ENCODE results near the gene GCG. TPM values are rescaled to one million over a fixed set of nuclear protein-coding genes. Genes with fewer than 3 reads are reported as not detected.

GCG gene
- total RNA-seq, 1 experiment from 2014 or later = not detected

DNA sequence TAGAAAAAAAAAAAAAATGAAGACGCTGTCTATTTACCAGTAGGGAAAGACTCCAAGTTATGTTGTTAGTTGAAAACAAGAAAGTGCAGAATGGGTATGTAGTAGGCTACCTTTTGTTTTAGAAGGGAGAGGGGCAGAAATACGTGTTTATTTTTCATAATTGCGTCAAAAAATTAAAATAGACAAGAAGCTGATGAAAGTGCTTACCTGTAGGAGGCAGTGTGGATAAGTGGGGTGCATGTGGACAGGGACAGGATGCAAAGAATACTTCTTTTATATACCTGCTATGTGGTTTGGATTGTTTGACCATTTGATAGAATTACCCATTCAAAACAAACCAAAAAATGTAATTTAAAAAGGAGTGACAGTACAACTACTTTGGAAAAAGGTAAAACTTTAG is 3.0 kb upstream of the GCG start:
- no peak overlapping the region for H3K27ac Mint-ChIP-seq (ENCODE audit: low read depth, unreplicated experiment)
- DNase-seq (ENCODE audit: unreplicated experiment) = no peak
- no peaks in the 10 kb centered on the region for H3K36me3 Mint-ChIP-seq (ENCODE audit: insufficient read depth, unreplicated experiment)
- no peak for TF ChIP-seq CTCF (IDR thresholded peaks at IDR 0.05; ENCODE audit: unreplicated experiment)
- CTCF ChIA-PET = interaction anchor here (0.6 to 14.4 kb wide), 16 partner anchors 9 to 514 kb away, joined by 3 to 253 read pairs (median 4); no protein-coding TSS in a partner anchor
- POLR2A ChIA-PET = interaction anchor here (0.7 to 0.8 kb wide), 2 partner anchors 144 to 179 kb away, joined by 3 read pairs; no protein-coding TSS in a partner anchor
- H3K4me1 Mint-ChIP-seq (ENCODE audit: insufficient read depth, unreplicated experiment) = peaks cover 7% of the 10 kb centered on the region
- no peak overlapping the region for H3K4me3 Mint-ChIP-seq (ENCODE audit: unreplicated experiment)
- BruUV-seq (replicated peaks) = no TSS peak
- H3K9me3 Mint-ChIP-seq (ENCODE audit: unreplicated experiment) = no peaks in the 10 kb centered on the region
- intact Hi-C loops (cut with micrococcal nuclease) = no loop called here
- H3K27me3 Mint-ChIP-seq (ENCODE audit: insufficient read depth, unreplicated experiment) = peaks cover 22% of the 10 kb centered on the region

GRCh38 chr2:162153608-162154224 is 1.7 kb upstream of the GCG start:
- no peak overlapping the region for H3K27ac Mint-ChIP-seq (ENCODE audit: low read depth, unreplicated experiment)
- no peaks in the 10 kb centered on the region for H3K36me3 Mint-ChIP-seq (ENCODE audit: insufficient read depth, unreplicated experiment)
- peaks cover 7% of the 10 kb centered on the region for H3K4me1 Mint-ChIP-seq (ENCODE audit: insufficient read depth, unreplicated experiment)
- H3K4me3 Mint-ChIP-seq (ENCODE audit: unreplicated experiment) = no peak overlapping the region
- BruUV-seq (replicated peaks) = no TSS peak
- intact Hi-C loops (cut with micrococcal nuclease) = loop anchor here (1.0 kb wide), 2 partner anchors 68 to 148 kb away; no protein-coding TSS in a partner anchor
- H3K9me3 Mint-ChIP-seq (ENCODE audit: unreplicated experiment) = no peaks in the 10 kb centered on the region
- H3K27me3 Mint-ChIP-seq (ENCODE audit: insufficient read depth, unreplicated experiment) = peaks cover 34% of the 10 kb centered on the region
- ChIA-PET POLR2A (interaction anchor here (1.2 to 1.5 kb wide), 2 partner anchors 36 to 144 kb away, joined by 3 to 4 read pairs; no protein-coding TSS in a partner anchor), CTCF (interaction anchor here (0.6 to 14.4 kb wide), 38 partner anchors 8 to 690 kb away, joined by 3 to 253 read pairs (median 3); partner anchors contain the start of gene IFIH1)
- DNase-seq (ENCODE audit: unreplicated experiment) = peak; percentile 87
- TF ChIP-seq CTCF (IDR thresholded peaks at IDR 0.05; ENCODE audit: unreplicated experiment) = peak; percentile 55

DNA sequence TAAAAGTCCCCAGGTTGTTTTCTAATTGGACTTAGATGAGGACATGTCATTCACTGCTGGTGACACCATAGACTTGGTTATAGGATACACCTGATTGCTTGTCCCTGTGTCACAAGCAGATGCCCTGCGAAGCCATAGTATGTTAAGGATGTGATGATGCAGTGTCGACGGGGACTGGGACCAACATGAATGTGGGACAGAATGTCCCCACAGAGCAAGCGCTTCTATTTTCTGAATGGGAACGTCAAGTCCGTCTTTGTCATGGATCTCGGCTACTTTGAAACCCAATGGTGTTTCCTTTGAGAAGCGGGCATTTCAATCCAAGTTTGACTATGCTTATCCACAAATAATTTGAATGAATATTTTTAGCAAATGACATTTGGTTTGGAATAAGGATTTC is 2.1 kb downstream of the GCG start:
- H3K36me3 Mint-ChIP-seq (ENCODE audit: insufficient read depth, unreplicated experiment) = no peaks in the 10 kb centered on the region
- peaks cover 15% of the 10 kb centered on the region for H3K4me1 Mint-ChIP-seq (ENCODE audit: insufficient read depth, unreplicated experiment)
- TF ChIP-seq CTCF (IDR thresholded peaks at IDR 0.05; ENCODE audit: unreplicated experiment) = no peak
- H3K27me3 Mint-ChIP-seq (ENCODE audit: insufficient read depth, unreplicated experiment) = peaks cover 63% of the 10 kb centered on the region
- H3K4me3 Mint-ChIP-seq (ENCODE audit: unreplicated experiment) = no peak overlapping the region
- ChIA-PET CTCF (interaction anchor here (1.1 to 14.4 kb wide), 2 partner anchors 8 to 150 kb away, joined by 3 to 253 read pairs; no protein-coding TSS in a partner anchor), POLR2A (no interaction called here)
- no peaks in the 10 kb centered on the region for H3K9me3 Mint-ChIP-seq (ENCODE audit: unreplicated experiment)
- DNase-seq (ENCODE audit: unreplicated experiment) = no peak
- H3K27ac Mint-ChIP-seq (ENCODE audit: low read depth, unreplicated experiment) = no peak overlapping the region
- intact Hi-C loops (cut with micrococcal nuclease) = no loop called here
- BruUV-seq (replicated peaks) = no TSS peak

- no peaks in the 10 kb centered on the region for H3K36me3 Mint-ChIP-seq (ENCODE audit: insufficient read depth, unreplicated experiment)
- H3K27me3 Mint-ChIP-seq (ENCODE audit: insufficient read depth, unreplicated experiment) = peaks cover 63% of the 10 kb centered on the region
- no TSS peak for BruUV-seq (replicated peaks)
Measured at GRCh38 chr2:162149466-162149865, 2.6 kb downstream of the GCG start.

More at GRCh38 chr2:162149466-162149865, 2.6 kb downstream of the GCG start:
- Mint-ChIP-seq H3K9me3 (ENCODE audit: unreplicated experiment) (no peaks in the 10 kb centered on the region), H3K4me1 (ENCODE audit: insufficient read depth, unreplicated experiment) (peaks cover 15% of the 10 kb centered on the region), H3K4me3 (ENCODE audit: unreplicated experiment) (no peak overlapping the region), H3K27ac (ENCODE audit: low read depth, unreplicated experiment) (no peak overlapping the region)
- intact Hi-C loops (cut with micrococcal nuclease) = no loop called here
- ChIA-PET CTCF (interaction anchor here (1.1 to 14.4 kb wide), 3 partner anchors 9 to 150 kb away, joined by 3 to 253 read pairs (median 9); no protein-coding TSS in a partner anchor), POLR2A (no interaction called here)
- no peak for TF ChIP-seq CTCF (IDR thresholded peaks at IDR 0.05; ENCODE audit: unreplicated experiment)
- no peak for DNase-seq (ENCODE audit: unreplicated experiment)

Data from MCF 10A (cell line).